PC-9 (cell line): ENCODE measurements around the gene DICER1.

Source experiments
- CTCF ChIP-seq: fragments of 200-600 bp; sonication (generic); conservative IDR thresholded peaks from 2 replicates; pipeline ENCODE4 v1.6.1; 2017; ENCODE audit warnings: mixed run types, antibody characterized with exemption, mild to moderate bottlenecking, moderate library complexity
- EZH2 ChIP-seq: fragments of 200-600 bp; sonication (generic); IDR thresholded peaks from 2 replicates; pipeline ENCODE4 v1.8.0; 2017; ENCODE audit warnings: antibody characterized with exemption, low read depth

GRCh38 chr14:95191445-95192199 lies 34.3 kb upstream of the DICER1 start:
- TF ChIP-seq CTCF: no peak
- no peak for TF ChIP-seq EZH2
